Pancreas (tissue), 10 donors: ENCODE measurements around the gene HCFC1R1. TPM values are rescaled to one million over a fixed set of nuclear protein-coding genes. Genes with fewer than 3 reads are reported as not detected.

ENCODE experiments used
- ATAC-seq, 4 donors: fragments of 200-7000 bp; cut with Tn5 transposase; one replicate each; pipeline versions ENCODE4 v1.8.0 to v1.9.1; 2020; ENCODE audit warnings: mild to moderate bottlenecking in 4 of 4, moderate library complexity in 4 of 4
- DNase-seq, 6 donors: peaks; one replicate each; pipeline ENCODE4 v3.0.0-alpha.2; 2020
- FAIRE-seq: peaks from 2 replicates; lab custom pipeline; 2012; peaks lifted over from hg19 to GRCh38; lab: Jason Lieb, UNC
- H3K27ac ChIP-seq, 4 donors: fragments of 200-600 bp; sonication (generic); 1 replicate in 3 of 4; 2 replicates in 1 of 4; pipeline versions ENCODE4 v1.5.0 to v1.8.0; 2020
- H3K27me3 ChIP-seq, 4 donors: fragments of 200-600 bp; one replicate each; pipeline ENCODE4 v1.8.0; 2021
- H3K36me3 ChIP-seq, 3 donors: fragments of 200-600 bp; sonication (generic) in 1 of 3; one replicate each; pipeline versions ENCODE4 v1.5.0 to v1.8.0; 2020 to 2021
- H3K4me1 ChIP-seq, 3 donors: fragments of 200-600 bp; one replicate each; pipeline ENCODE4 v1.8.0; 2021
- H3K4me3 ChIP-seq, 4 donors: fragments of 200-600 bp; sonication (generic) in 2 of 4; one replicate each; pipeline versions ENCODE4 v1.5.0 to v1.8.0; 2020 to 2021
- H3K9me3 ChIP-seq, 4 donors: fragments of 200-600 bp; one replicate each; pipeline ENCODE4 v1.8.0; 2021
- CTCF ChIP-seq, 4 donors: fragments of 200-600 bp; sonication (generic) in 3 of 4; IDR thresholded peaks; one replicate each; pipeline versions ENCODE4 v1.5.0 to v1.8.0; 2021; ENCODE audit warnings: antibody characterized with exemption in 4 of 4
- WGBS, 2 donors: extraction: QIAGEN DNeasy Blood & Tissue Kit; methylation state at CpG; one replicate each; pipeline ENCODE4 v1.1.7; 2013; 5-methylcytosine and 5-hydroxymethylcytosine counted together
- intact Hi-C, 3 donors: fragments of 100-400 bp; cut with DNase I; formaldehyde crosslinking; loops; one replicate each; pipeline versions ENCODE4 v1.11.1 to v1.14.2; 2022
- polyA plus RNA-seq, 2 donors: library from polyadenylated mRNA; stranded (reverse); fragments of 200-250 nt; gene quantifications; one replicate each; pipeline ENCODE4 v1.2.3, GENCODE V29; 2013
- total RNA-seq, 6 donors: library from RNA; stranded (reverse); fragmentation: NEBNext Ultra II Directional in 4 of 6; extraction: Animal tissue kit (Norgen Biotek cat#: 25700) in 4 of 6; gene quantifications; one replicate each; pipeline versions ENCODE4 v1.2.1 to v1.2.4, GENCODE V29; 2021 to 2023
- donor health status: healthy with polysubstance abuse.
- donor health status: DM: no; HTN: no; CAD: no; lungs with moderate emphysema.
- donor health status: DM: no; HTN: no; CAD: no.
- donor health status: control.
- donor health status: control.
- donor health status: Bipolar disorder and iron deficiency.
- donor health status: DM: yes; HTN: yes; CAD: no.
- donor health status: DM: no; HTN: no; CAD: no.
- donor health status: DM: no; HTN: no; CAD: no.
- donor health status: DM: yes; HTN: yes; CAD: no.

The HCFC1R1 gene
- total and polyA plus RNA-seq, 8 donors: 10.5 to 119 (median 14.4) TPM

GRCh38 chr16:3003582-3004270 is 20.0 kb downstream of the HCFC1R1 start:
- DNase-seq (peak; percentile 97 to 99 (median 99)), ATAC-seq (peak; percentile 80 to 94 (median 84)), FAIRE-seq (peak; percentile 82)
- Histone ChIP-seq H3K36me3 (no peaks in the 10 kb centered on the region), H3K4me3 (peak overlapping the region in 2 of 4 donors; percentile 13 to 51), H3K27me3 (no peaks in the 10 kb centered on the region), H3K9me3 (no peaks in the 10 kb centered on the region), H3K27ac (no peak overlapping the region), H3K4me1 (peaks cover 23 to 32% (median 31%) of the 10 kb centered on the region in 3 donors)
- 6 to 8% methylated on average over 47 to 58 of the region's 58 CpGs for WGBS, 2 donors
- TF ChIP-seq CTCF (IDR thresholded peaks at IDR 0.05): peak in 1 of 4 donors; percentile 41
- intact Hi-C loops: no loop called here

- FAIRE-seq (no peak), ATAC-seq (no peak)
- H3K27me3 ChIP-seq: no peaks in the 10 kb centered on the region
Measured at GRCh38 chr16:3001316-3001715, 22.4 kb downstream of the HCFC1R1 start.

GRCh38 chr16:3000540-3000939 is 23.2 kb downstream of the HCFC1R1 start:
- ATAC-seq (no peak), FAIRE-seq (no peak), DNase-seq (peak in 1 of 6 donors; percentile 70)
- H3K9me3 ChIP-seq: no peaks in the 10 kb centered on the region
- intact Hi-C loops: no loop called here
- TF ChIP-seq CTCF (IDR thresholded peaks at IDR 0.05): no peak
- no peak overlapping the region for H3K27ac ChIP-seq
- no peak overlapping the region for H3K4me3 ChIP-seq
- H3K27me3 ChIP-seq: no peaks in the 10 kb centered on the region
- H3K36me3 ChIP-seq: no peaks in the 10 kb centered on the region
- H3K4me1 ChIP-seq: peaks cover 0 to under 1% (median under 1%) of the 10 kb centered on the region in 3 donors
- WGBS, 2 donors: 86 to 91% methylated on average over 4 of the region's 4 CpGs

More at GRCh38 chr16:3001316-3001715, 22.4 kb downstream of the HCFC1R1 start:
- H3K27ac ChIP-seq: no peak overlapping the region
- intact Hi-C loops: no loop called here
- 85 to 91% methylated on average over 12 of the region's 12 CpGs for WGBS, 2 donors
- no peak overlapping the region for H3K4me3 ChIP-seq
- no peaks in the 10 kb centered on the region for H3K36me3 ChIP-seq
- H3K9me3 ChIP-seq: no peaks in the 10 kb centered on the region
- TF ChIP-seq CTCF (IDR thresholded peaks at IDR 0.05): no peak
- peak in 1 of 6 donors; percentile 77 for DNase-seq
- peaks cover 4 to 8% (median 8%) of the 10 kb centered on the region in 3 donors for H3K4me1 ChIP-seq

- 85 to 91% methylated on average over 6 of the region's 6 CpGs for WGBS, 2 donors
- no peak for ATAC-seq
Measured at GRCh38 chr16:2999929-3000328, 23.8 kb downstream of the HCFC1R1 start.

More at GRCh38 chr16:2999929-3000328, 23.8 kb downstream of the HCFC1R1 start:
- Histone ChIP-seq H3K27me3 (no peaks in the 10 kb centered on the region), H3K4me1 (no peaks in the 10 kb centered on the region), H3K9me3 (no peaks in the 10 kb centered on the region), H3K36me3 (no peaks in the 10 kb centered on the region), H3K27ac (no peak overlapping the region), H3K4me3 (no peak overlapping the region)
- intact Hi-C loops: no loop called here
- FAIRE-seq: no peak
- DNase-seq: no peak
- no peak for TF ChIP-seq CTCF (IDR thresholded peaks at IDR 0.05)
